ENCODE results near the gene CDR2L.

GRCh38 chr17:75031972-75032719 is 44.7 kb downstream of the CDR2L start:
- TF ChIP-seq POLR2A (IDR thresholded peaks at IDR 0.05), result no peak
- no peak for TF ChIP-seq CTCF (IDR thresholded peaks at IDR 0.05)

Measured in adrenal gland (tissue), 5 donors.